IMR-90 (cell line): ENCODE measurements around the gene BCL2L2. TPM values are rescaled to one million over a fixed set of nuclear protein-coding genes. Genes with fewer than 3 reads are reported as not detected.

Experiments used
- ATAC-seq: fragments of 200-7000 bp; cut with Tn5 transposase; 2 replicates; pipeline ENCODE4 v1.9.1; 2020; ENCODE audit warnings: low read depth, mild to moderate bottlenecking, moderate library complexity
- BruUV-seq: library from RNA; stranded (reverse); fragments of 400-500 nt; replicated peaks from 2 replicates; lab custom pipeline; 2021; lab: Mats Ljungman, UMichigan
- CTCF ChIA-PET: fragments of 300-600 bp; formaldehyde crosslinking; extraction: SDS; loops from one replicate; lab custom pipeline; 2021; ENCODE audit warnings: antibody characterized with exemption; lab: Yijun Ruan, JAX
- POLR2A ChIA-PET: fragments of 300-600 bp; sonication (Branson Sonifier 250); formaldehyde crosslinking; loops from one replicate; lab custom pipeline; 2022; ENCODE audit warnings: antibody characterized with exemption; ENCODE audit not compliant: unreplicated experiment; lab: Charles Lee
- DNase-seq: peaks from one replicate; pipeline ENCODE4 v3.0.0; 2013
- H2AFZ ChIP-seq: replicated peaks from 2 replicates; pipeline ENCODE3; 2013; ENCODE audit warnings: low read length, mild to moderate bottlenecking; ENCODE audit not compliant: poor library complexity
- H2AK5ac ChIP-seq: 2 replicates; pipeline ENCODE4 v1.6.1; 2013; ENCODE audit warnings: low read depth, low read length, inconsistent platforms
- H2AK9ac ChIP-seq: replicated peaks from 2 replicates; pipeline ENCODE3; 2013; ENCODE audit warnings: mild to moderate bottlenecking, low read depth, low read length, moderate library complexity; ENCODE audit not compliant: poor library complexity
- H2BK120ac ChIP-seq: 2 replicates; pipeline ENCODE4 v1.6.1; 2013; ENCODE audit warnings: low read depth, low read length, inconsistent platforms
- H2BK15ac ChIP-seq: 3 replicates; pipeline ENCODE4 v1.6.1; 2013; ENCODE audit warnings: low read depth, low read length, inconsistent platforms
- H2BK20ac ChIP-seq: 2 replicates; pipeline ENCODE4 v1.6.1; 2013; ENCODE audit warnings: low read depth, mild to moderate bottlenecking, inconsistent platforms, low read length, moderate library complexity
- H2BK5ac ChIP-seq: 2 replicates; pipeline ENCODE4 v1.6.1; 2013; ENCODE audit warnings: mild to moderate bottlenecking, low read depth, low read length, inconsistent platforms; ENCODE audit not compliant: poor library complexity, severe bottlenecking
- H3K14ac ChIP-seq: replicated peaks from 2 replicates; pipeline ENCODE4 v1.6.1; 2013; ENCODE audit warnings: low read depth, low read length, inconsistent platforms
- H3K18ac ChIP-seq: 2 replicates; pipeline ENCODE4 v1.6.1; 2013; ENCODE audit warnings: low read depth, low read length, control low read depth
- H3K23ac ChIP-seq: 2 replicates; pipeline ENCODE4 v1.6.1; 2013; ENCODE audit warnings: low read depth, low read length, inconsistent platforms
- H3K27ac ChIP-seq: 2 replicates; pipeline ENCODE4 v1.5.1; 2013; ENCODE audit warnings: mild to moderate bottlenecking, control low read depth, low read length; ENCODE audit not compliant: insufficient read depth
- H3K27me3 ChIP-seq: 2 replicates; pipeline ENCODE4 v1.6.1; 2013; ENCODE audit warnings: low read length; ENCODE audit not compliant: control insufficient read depth, insufficient read depth
- H3K36me3 ChIP-seq: 2 replicates; pipeline ENCODE4 v1.6.1; 2013; ENCODE audit warnings: low read length, mixed read lengths; ENCODE audit not compliant: control insufficient read depth, insufficient read depth
- H3K4ac ChIP-seq: 2 replicates; pipeline ENCODE4 v1.6.1; 2013; ENCODE audit warnings: low read depth, low read length, inconsistent platforms
- H3K4me1 ChIP-seq: 2 replicates; pipeline ENCODE4 v1.6.1; 2013; ENCODE audit warnings: low read length, mixed read lengths; ENCODE audit not compliant: control insufficient read depth, insufficient read depth
- H3K4me2 ChIP-seq: 2 replicates; pipeline ENCODE4 v1.6.1; 2013; ENCODE audit warnings: low read depth, mild to moderate bottlenecking, control low read depth, low read length, moderate library complexity
- H3K4me3 ChIP-seq: 2 replicates; pipeline ENCODE4 v1.5.1; 2013; ENCODE audit warnings: low read depth, mild to moderate bottlenecking, control low read depth, low read length, moderate library complexity; ENCODE audit not compliant: insufficient read depth
- H3K56ac ChIP-seq: 2 replicates; pipeline ENCODE4 v1.6.1; 2013; ENCODE audit warnings: low read length, inconsistent platforms; ENCODE audit not compliant: insufficient read depth; ENCODE audit errors: extremely low read depth
- H3K79me1 ChIP-seq, 2 experiments: 2 replicates each; pipeline ENCODE4 v1.6.1; 2013; ENCODE audit warnings: low read length in 2 of 2, inconsistent platforms in 1 of 2, low read depth in 1 of 2
- H3K9ac ChIP-seq: 2 replicates; pipeline ENCODE4 v1.6.1; 2013; ENCODE audit warnings: low read depth, low read length, control low read depth
- H3K9me1 ChIP-seq: 2 replicates; pipeline ENCODE4 v1.6.1; 2013; ENCODE audit warnings: low read length, inconsistent platforms; ENCODE audit not compliant: insufficient read depth
- H3K9me3 ChIP-seq: 2 replicates; pipeline ENCODE4 v1.6.1; 2013; ENCODE audit warnings: low read length; ENCODE audit not compliant: control insufficient read depth, insufficient read depth
- H4K20me1 ChIP-seq: 2 replicates; pipeline ENCODE4 v1.6.1; 2013; ENCODE audit warnings: low read length, inconsistent platforms; ENCODE audit not compliant: insufficient read depth
- H4K5ac ChIP-seq: 2 replicates; pipeline ENCODE4 v1.6.1; 2013; ENCODE audit warnings: mild to moderate bottlenecking, low read depth, low read length, control low read depth
- H4K8ac ChIP-seq, 2 experiments: 2 replicates each; pipeline ENCODE4 v1.6.1; 2013; ENCODE audit warnings: low read depth in 2 of 2, low read length in 2 of 2, control low read depth in 1 of 2, inconsistent platforms in 1 of 2
- H4K91ac ChIP-seq: 2 replicates; pipeline ENCODE4 v1.6.1; 2013; ENCODE audit warnings: low read depth, low read length, inconsistent platforms; ENCODE audit not compliant: insufficient read depth
- POLR2A ChIP-seq: IDR thresholded peaks from 2 replicates; pipeline ENCODE4 v1.6.1; 2012; ENCODE audit warnings: mild to moderate bottlenecking, low read depth, low read length
- RAD21 ChIP-seq: IDR thresholded peaks from 2 replicates; pipeline ENCODE4 v1.6.1; 2012; ENCODE audit warnings: low read length, improper control_type of control experiment
- whole genome bisulfite sequencing, 2 experiments: methylation state at CpG; one replicate each; pipeline versions ENCODE4 v1.1.5 to v1.1.7; 2013; ENCODE audit warnings: missing lambda C conversion rate in 2 of 2; ENCODE audit not compliant: insufficient read length in 1 of 2; ENCODE audit errors: extremely low coverage in 2 of 2; 5-methylcytosine and 5-hydroxymethylcytosine counted together
- dilution Hi-C: fragments of 300-500 bp; cut with HindIII; formaldehyde crosslinking; loops from one replicate; pipeline ENCODE4 v1.14.3; 2018; ENCODE audit warnings: low sequenced_read_pairs; ENCODE audit not compliant: unreplicated experiment
- in situ Hi-C: fragments of 300-500 bp; cut with MboI; formaldehyde crosslinking; loops from 3 replicates; pipeline ENCODE4 v1.14.3; 2019; ENCODE audit warnings: low sequenced_read_pairs, inconsistent platforms, mixed read lengths
- intact Hi-C: fragments of 100-400 bp; cut with micrococcal nuclease; formaldehyde crosslinking; loops from 2 replicates; pipeline ENCODE4 v1.10.0; 2022
- polyA plus RNA-seq, 3 experiments: library from polyadenylated mRNA; depleted of rRNA; stranded (reverse); fragments of >200 nt; gene quantifications; 2 replicates each; pipeline ENCODE4 v1.2.3, GENCODE V29; 2012; ENCODE audit warnings: low replicate concordance in 1 of 3
- total RNA-seq: library from RNA; depleted of rRNA; stranded (reverse); fragments of >200 nt; gene quantifications from 2 replicates; pipeline ENCODE4 v1.2.3, GENCODE V29; 2012
- TF ChIP-seq, protein P1 (sequence below): conservative IDR thresholded peaks from 2 replicates; pipeline ENCODE4 v1.5.1; 2012; ENCODE audit warnings: mild to moderate bottlenecking, low read depth, low read length, improper control_type of control experiment

BCL2L2 gene
- total and polyA plus RNA-seq, 2 of the 4 experiments (the other 2 are of a cell fraction): 14.5 to 40.9 TPM

DNA sequence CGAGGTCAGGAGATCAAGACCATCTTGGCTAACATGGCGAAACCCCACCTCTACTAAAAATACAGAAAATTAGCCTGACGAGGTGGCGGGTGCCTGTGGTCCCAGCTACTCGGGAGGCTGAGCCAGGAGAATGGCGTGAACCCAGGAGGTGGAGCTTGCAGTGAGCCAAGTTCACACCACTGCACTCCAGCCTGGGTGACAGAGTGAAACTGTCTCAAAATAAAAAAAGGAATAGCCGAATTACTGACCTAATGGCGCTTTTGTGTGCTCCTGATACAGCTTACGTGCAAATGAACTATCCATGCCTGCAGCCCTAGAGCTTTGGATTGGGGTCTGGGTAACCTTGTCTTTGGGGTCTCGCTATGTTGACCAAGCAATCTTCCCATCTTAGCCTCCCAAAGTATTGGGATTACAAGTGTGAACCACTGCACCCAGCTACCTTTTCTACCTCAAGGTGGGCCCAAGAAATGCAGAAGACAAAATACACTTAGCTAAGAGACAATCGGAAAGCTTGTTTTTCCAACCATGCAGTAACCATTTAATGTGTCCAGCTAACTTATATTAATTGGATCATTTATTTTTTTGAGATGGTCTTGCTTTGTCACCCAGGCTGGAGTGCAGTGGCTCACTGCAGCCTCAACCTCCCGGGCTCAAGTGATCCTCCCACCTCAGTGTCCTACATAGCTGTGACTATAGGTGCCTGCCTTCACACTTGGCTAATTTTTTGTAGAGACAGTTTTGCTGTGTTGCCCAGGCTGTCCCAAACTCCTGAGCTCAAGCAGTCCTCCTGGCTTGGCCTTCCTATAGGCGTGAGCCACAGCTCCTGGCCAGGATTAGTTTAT lies 20.1 kb downstream of the BCL2L2 start:
- TF ChIP-seq POLR2A: peak; percentile 26; the same call in 1 of the 2 replicates
- TF ChIP-seq RAD21: no peak
- TF ChIP-seq, protein P1, sequence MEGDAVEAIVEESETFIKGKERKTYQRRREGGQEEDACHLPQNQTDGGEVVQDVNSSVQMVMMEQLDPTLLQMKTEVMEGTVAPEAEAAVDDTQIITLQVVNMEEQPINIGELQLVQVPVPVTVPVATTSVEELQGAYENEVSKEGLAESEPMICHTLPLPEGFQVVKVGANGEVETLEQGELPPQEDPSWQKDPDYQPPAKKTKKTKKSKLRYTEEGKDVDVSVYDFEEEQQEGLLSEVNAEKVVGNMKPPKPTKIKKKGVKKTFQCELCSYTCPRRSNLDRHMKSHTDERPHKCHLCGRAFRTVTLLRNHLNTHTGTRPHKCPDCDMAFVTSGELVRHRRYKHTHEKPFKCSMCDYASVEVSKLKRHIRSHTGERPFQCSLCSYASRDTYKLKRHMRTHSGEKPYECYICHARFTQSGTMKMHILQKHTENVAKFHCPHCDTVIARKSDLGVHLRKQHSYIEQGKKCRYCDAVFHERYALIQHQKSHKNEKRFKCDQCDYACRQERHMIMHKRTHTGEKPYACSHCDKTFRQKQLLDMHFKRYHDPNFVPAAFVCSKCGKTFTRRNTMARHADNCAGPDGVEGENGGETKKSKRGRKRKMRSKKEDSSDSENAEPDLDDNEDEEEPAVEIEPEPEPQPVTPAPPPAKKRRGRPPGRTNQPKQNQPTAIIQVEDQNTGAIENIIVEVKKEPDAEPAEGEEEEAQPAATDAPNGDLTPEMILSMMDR: no peak
- Histone ChIP-seq H2BK20ac (no peak overlapping the region), H3K4ac (no peak overlapping the region), H3K23ac (no peak overlapping the region), H4K20me1 (peaks cover 16% of the 10 kb centered on the region; the same call in 1 of the 2 replicates), H3K9ac (no peak overlapping the region), H4K5ac (no peak overlapping the region), H2BK120ac (no peak overlapping the region), H3K79me1 (peaks cover 18 to 30% of the 10 kb centered on the region in 2 experiments), H3K27ac (no peak overlapping the region), H3K14ac (no peak overlapping the region), H3K27me3 (no peaks in the 10 kb centered on the region; the same call in 1 of the 2 replicates), H4K91ac (no peak overlapping the region), H2AK5ac (no peak overlapping the region), H4K8ac (no peak overlapping the region), H2AFZ (no peak overlapping the region), H3K9me3 (no peaks in the 10 kb centered on the region), H2BK15ac (no peak overlapping the region), H3K4me2 (no peak overlapping the region), H3K4me1 (peaks cover 2% of the 10 kb centered on the region; the same call in 1 of the 2 replicates), H3K18ac (no peak overlapping the region), H2BK5ac (no peak overlapping the region), H2AK9ac (no peak overlapping the region), H3K36me3 (peaks cover 19% of the 10 kb centered on the region), H3K9me1 (no peaks in the 10 kb centered on the region), H3K56ac (no peak overlapping the region), H3K4me3 (no peak overlapping the region)
- ATAC-seq (no peak), DNase-seq (no peak)
- no TSS peak for BruUV-seq
- CTCF ChIA-PET: interaction anchor here (0.6 to 2.4 kb wide), 2 partner anchors 53 to 85 kb away, joined by 3 to 12 read pairs; no protein-coding TSS in a partner anchor
- WGBS, 2 experiments: 67% methylated on average over 3 of the region's 13 CpGs; no CpG with 5 or more reads in 1 of the 2 experiments
- in situ Hi-C loops (loop anchor here (10.0 kb wide), 2 partner anchors 48 to 228 kb away; partner anchors contain the start of genes CMTM5, IL25, THTPA and ZFHX2), dilution Hi-C loops (no loop called here), intact Hi-C loops (no loop called here)
- POLR2A ChIA-PET: interaction anchor here (0.6 to 1.5 kb wide), 3 partner anchors 20 to 107 kb away, joined by 3 to 5 read pairs (median 4); no protein-coding TSS in a partner anchor
